SK-N-SH (cell line): Measurements from ENCODE around the gene CIDEC. TPM values are rescaled to one million over a fixed set of nuclear protein-coding genes. Genes with fewer than 3 reads are reported as not detected.
A peak's percentile ranks its signal among the peaks of the same experiment; 100 is the strongest.

Experiments used
- CTCF ChIA-PET: fragments of 300-600, 350-600 bp; formaldehyde crosslinking; extraction: SDS; loops from one replicate; lab custom pipeline; 2021; lab: Yijun Ruan, JAX
- POLR2A ChIA-PET: fragments of 350-600 bp; sonication (Branson Sonifier 250); formaldehyde crosslinking; extraction: SDS; loops from one replicate; lab custom pipeline; 2020; ENCODE audit warnings: antibody characterized with exemption, inconsistent platforms; lab: Yijun Ruan, JAX
- DNase-seq: peaks from one replicate; pipeline ENCODE4 v3.0.0; 2012
- H2AFZ ChIP-seq: fragments of 200-600 bp; sonication (generic); 2 replicates; pipeline ENCODE4 v1.8.1; 2016; ENCODE audit warnings: antibody characterized with exemption, mild to moderate bottlenecking, low read depth
- H3F3A ChIP-seq: fragments of 200-600 bp; sonication (generic); replicated peaks from 2 replicates; pipeline ENCODE3; 2016; ENCODE audit warnings: antibody characterized with exemption, mild to moderate bottlenecking; ENCODE audit not compliant: insufficient read depth
- H3K27ac ChIP-seq, 2 experiments: fragments of 200-500 bp in 1 of 2; fragments of 200-600 bp in 1 of 2; sonication (Bioruptor generic) in 1 of 2; sonication (generic), shearing (Covaris generic) in 1 of 2; 2 replicates each; pipeline versions ENCODE4 v1.5.1 to v1.6.1; 2014 to 2016; ENCODE audit warnings: low read depth in 2 of 2, inconsistent platforms in 1 of 2, low read length in 1 of 2, mild to moderate bottlenecking in 1 of 2, mixed read lengths in 1 of 2
- H3K27me3 ChIP-seq: fragments of 200-600 bp; sonication (generic), shearing (Covaris generic); 2 replicates; pipeline ENCODE4 v1.6.1; 2016; ENCODE audit warnings: mixed run types; ENCODE audit not compliant: insufficient read depth
- H3K36me3 ChIP-seq, 2 experiments: fragments of 200-500 bp in 1 of 2; fragments of 200-600 bp in 1 of 2; sonication (Bioruptor generic) in 1 of 2; sonication (generic) in 1 of 2; replicated peaks in 1 of 2; 2 replicates each; pipeline versions ENCODE3 to v1.5.1; 2014 to 2016; ENCODE audit warnings: low read length in 1 of 2, mild to moderate bottlenecking in 1 of 2; ENCODE audit not compliant: insufficient read depth in 2 of 2, control insufficient read depth in 1 of 2
- H3K4me1 ChIP-seq, 2 experiments: fragments of 200-500 bp in 1 of 2; fragments of 200-600 bp in 1 of 2; sonication (Bioruptor generic) in 1 of 2; sonication (generic), shearing (Covaris generic) in 1 of 2; 2 replicates each; pipeline versions ENCODE4 v1.5.1 to v1.6.1; 2014 to 2016; ENCODE audit warnings: low read depth in 1 of 2, low read length in 1 of 2, mixed run types in 1 of 2; ENCODE audit not compliant: insufficient read depth in 2 of 2, control insufficient read depth in 1 of 2
- H3K4me2 ChIP-seq: fragments of 200-600 bp; sonication (generic), shearing (Covaris generic); 2 replicates; pipeline ENCODE4 v1.6.1; 2017; ENCODE audit warnings: mixed run types
- H3K4me3 ChIP-seq, 2 experiments: fragments of 200-500 bp in 1 of 2; fragments of 200-600 bp in 1 of 2; sonication (Bioruptor generic) in 1 of 2; sonication (generic), shearing (Covaris generic) in 1 of 2; 2 replicates each; pipeline versions ENCODE4 v1.5.1 to v1.8.1; 2014 to 2016; ENCODE audit warnings: low read depth in 2 of 2, inconsistent platforms in 1 of 2, low read length in 1 of 2, mild to moderate bottlenecking in 1 of 2, mixed read lengths in 1 of 2, moderate library complexity in 1 of 2
- H3K79me2 ChIP-seq: fragments of 200-600 bp; sonication (generic); 2 replicates; pipeline ENCODE4 v1.8.1; 2017; ENCODE audit warnings: mild to moderate bottlenecking; ENCODE audit not compliant: insufficient read depth
- H3K9ac ChIP-seq: fragments of 200-600 bp; sonication (generic); 2 replicates; pipeline ENCODE4 v1.6.1; 2017; ENCODE audit warnings: mixed run types
- H3K9me2 ChIP-seq: fragments of 200-600 bp; sonication (generic); 2 replicates; pipeline ENCODE4 v1.6.1; 2017; ENCODE audit warnings: mixed run types
- H3K9me3 ChIP-seq: fragments of 200-600 bp; sonication (generic); 2 replicates; pipeline ENCODE4 v1.6.1; 2017; ENCODE audit warnings: mixed run types, mild to moderate bottlenecking, moderate library complexity
- H4K20me1 ChIP-seq: fragments of 200-600 bp; sonication (generic); 2 replicates; pipeline ENCODE4 v1.6.1; 2017; ENCODE audit warnings: mild to moderate bottlenecking, mixed run types; ENCODE audit not compliant: insufficient read depth
- CTCF ChIP-seq: fragments of 200-600 bp; sonication (generic); IDR thresholded peaks from 2 replicates; pipeline ENCODE4 v1.6.1; 2017; ENCODE audit warnings: antibody characterized with exemption, mild to moderate bottlenecking, moderate library complexity
- ELF1 ChIP-seq: IDR thresholded peaks from 2 replicates; pipeline ENCODE4 v1.4.0; 2012
- EP300 ChIP-seq, 2 experiments: IDR thresholded peaks; 2 replicates each; pipeline versions ENCODE4 v1.4.0 to v1.6.1; 2012; ENCODE audit warnings: borderline replicate concordance in 1 of 2, low read depth in 1 of 2, low read length in 1 of 2
- FOXJ3 ChIP-seq: sonication (generic); formaldehyde crosslinking; IDR thresholded peaks from 2 replicates; pipeline ENCODE4 v1.5.1; 2020; ENCODE audit warnings: mild to moderate bottlenecking, missing genetic modification reagents
- FOXM1 ChIP-seq: IDR thresholded peaks from 2 replicates; pipeline ENCODE4 v1.4.0; 2012; ENCODE audit warnings: low read depth, mild to moderate bottlenecking
- GABPA ChIP-seq: IDR thresholded peaks from 2 replicates; pipeline ENCODE4 v1.4.0; 2012; ENCODE audit warnings: low read depth, mild to moderate bottlenecking
- JUND ChIP-seq: IDR thresholded peaks from 2 replicates; pipeline ENCODE4 v1.4.0; 2012
- NRF1 ChIP-seq: IDR thresholded peaks from 2 replicates; pipeline ENCODE4 v1.6.1; 2012; ENCODE audit warnings: low read depth, mild to moderate bottlenecking, low read length
- PBX3 ChIP-seq: IDR thresholded peaks from 2 replicates; pipeline ENCODE4; 2012
- POLR2AphosphoS5 ChIP-seq: IDR thresholded peaks from 2 replicates; pipeline ENCODE4 v1.6.1; 2012; ENCODE audit warnings: low read depth, low read length
- RFX5 ChIP-seq: IDR thresholded peaks from 2 replicates; pipeline ENCODE4 v1.6.1; 2012; ENCODE audit warnings: mild to moderate bottlenecking, improper control_type of control experiment, low read length
- RXRA ChIP-seq: IDR thresholded peaks from 2 replicates; pipeline ENCODE4 v1.4.0; 2012; ENCODE audit warnings: low read depth, mild to moderate bottlenecking, borderline replicate concordance
- SMC3 ChIP-seq: IDR thresholded peaks from 2 replicates; pipeline ENCODE4 v1.6.1; 2012; ENCODE audit warnings: low read depth, low read length, improper control_type of control experiment
- TCF12 ChIP-seq: IDR thresholded peaks from 2 replicates; pipeline ENCODE4 v1.4.0; 2012
- TEAD4 ChIP-seq: IDR thresholded peaks from 2 replicates; pipeline ENCODE4 v1.4.0; 2012; ENCODE audit warnings: mild to moderate bottlenecking, borderline replicate concordance; ENCODE audit not compliant: insufficient read depth
- USF2 ChIP-seq: fragments of 150-350 bp; IDR thresholded peaks from 2 replicates; pipeline ENCODE4 v1.6.1; 2017; ENCODE audit warnings: antibody characterized with exemption, low read length, low read depth, borderline replicate concordance
- YY1 ChIP-seq: IDR thresholded peaks from 2 replicates; pipeline ENCODE4 v1.4.0; 2012; ENCODE audit warnings: low read depth, mild to moderate bottlenecking
- ZBTB33 ChIP-seq: IDR thresholded peaks from 2 replicates; pipeline ENCODE4 v1.4.0; 2012; ENCODE audit warnings: low read depth, borderline replicate concordance
- WGBS: methylation state at CpG from one replicate; pipeline ENCODE4 v1.1.6; 2017; ENCODE audit warnings: low lambda C conversion rate; 5-methylcytosine and 5-hydroxymethylcytosine counted together
- polyA plus RNA-seq, 3 experiments: library from polyadenylated mRNA; depleted of rRNA; stranded (reverse); fragments of >200 nt; gene quantifications; 2 replicates each; pipeline ENCODE4 v1.2.3, GENCODE V29; 2012

Gene CIDEC
- polyA plus RNA-seq, 1 of the 3 experiments (the other 2 are of a cell fraction), result not detected

GRCh38 chr3:9890249-9891071 lies 10.4 kb upstream of the CIDEC start, which contains the start of gene JAGN1 (continued):
- TF ChIP-seq USF2 (no peak), CTCF (no peak), GABPA (peak; percentile 78), TCF12 (peak; percentile 27; the same call in 1 of the 2 replicates), RFX5 (no peak), EP300 (IDR thresholded peaks at IDR 0.05; ENCODE audit: borderline replicate concordance in 1 of 2, low read depth in 1 of 2, low read length in 1 of 2) (peak in 1 of 2 experiments; percentile 15; a peak in 1 of 4 replicates), FOXJ3 (no peak), POLR2AphosphoS5 (peak; percentile 91), ELF1 (peak; percentile 87), JUND (no peak)

- Histone ChIP-seq H2AFZ (no peak overlapping the region), H3K27ac (no peak overlapping the region), H3K9me2 (no peaks in the 10 kb centered on the region), H3K79me2 (peaks cover 34% of the 10 kb centered on the region), H3K4me1 (peaks cover 9% of the 10 kb centered on the region in 2 experiments; a peak in 2 of 4 replicates), H3K4me3 (no peak overlapping the region), H3K9ac (no peak overlapping the region), H3K27me3 (no peaks in the 10 kb centered on the region), H4K20me1 (peaks cover 7% of the 10 kb centered on the region; the same call in 1 of the 2 replicates), H3K36me3 (peaks cover 13 to 19% of the 10 kb centered on the region in 2 experiments), H3K9me3 (no peaks in the 10 kb centered on the region), H3K4me2 (no peak overlapping the region), H3F3A (peaks cover 29% of the 10 kb centered on the region)
- ChIA-PET POLR2A (no interaction called here), CTCF (interaction anchor here (1.2 kb wide), 1 partner anchor 24 kb away, joined by 4 read pairs; no protein-coding TSS in a partner anchor)
- 75% methylated on average over 5 of the region's 5 CpGs for WGBS
- TF ChIP-seq TCF12 (no peak), EP300 (IDR thresholded peaks at IDR 0.05; ENCODE audit: borderline replicate concordance in 1 of 2, low read depth in 1 of 2, low read length in 1 of 2) (no peak), TEAD4 (no peak), ELF1 (no peak)
- DNase-seq, result no peak
Measured at GRCh38 chr3:9889405-9889804, 9.4 kb upstream of the CIDEC start.

GRCh38 chr3:9888540-9888939 lies 8.5 kb upstream of the CIDEC start:
- Histone ChIP-seq H3K4me2 (no peak overlapping the region), H3K79me2 (peaks cover 31% of the 10 kb centered on the region), H3K27me3 (no peaks in the 10 kb centered on the region), H2AFZ (no peak overlapping the region), H3F3A (peaks cover 28% of the 10 kb centered on the region), H3K9me3 (no peaks in the 10 kb centered on the region), H3K36me3 (peaks cover 7 to 13% of the 10 kb centered on the region in 2 experiments), H4K20me1 (0 out of 2 replicates have a peak, but pooled peaks cover under 1% of the 10 kb centered on the region), H3K4me1 (peaks cover 9 to 14% of the 10 kb centered on the region in 2 experiments; a peak in 2 of 4 replicates), H3K9ac (no peak overlapping the region), H3K9me2 (no peaks in the 10 kb centered on the region), H3K4me3 (no peak overlapping the region), H3K27ac (no peak overlapping the region)
- no peak for TF ChIP-seq RXRA
- TF ChIP-seq YY1, result no peak
- no peak for TF ChIP-seq RFX5
- TF ChIP-seq PBX3, result no peak
- TF ChIP-seq FOXM1, result no peak
- TF ChIP-seq NRF1, result no peak
- TF ChIP-seq SMC3, result no peak
- TF ChIP-seq ZBTB33, result no peak
- CTCF ChIA-PET, result no interaction called here
- no peak for DNase-seq
- POLR2A ChIA-PET, result no interaction called here
- WGBS, result 93% methylated on average over 3 of the region's 3 CpGs
